Suprapubic skin (tissue), 3 donors: ENCODE measurements around the gene MRPS34.

ENCODE experiments used
- POLR2A ChIP-seq, 2 donors: fragments of 450-650 bp; IDR thresholded peaks; one replicate each; pipeline ENCODE4 v1.6.1; 2017; ENCODE audit warnings: antibody characterized with exemption in 2 of 2, mild to moderate bottlenecking in 2 of 2, moderate library complexity in 2 of 2
- TF ChIP-seq, protein P1 (sequence below), 2 donors: fragments of 200-600 bp in 1 of 2; fragments of 450-650 bp in 1 of 2; sonication (generic) in 1 of 2; IDR thresholded peaks; one replicate each; pipeline ENCODE4 v1.5.1; 2016 to 2019; ENCODE audit warnings: antibody characterized with exemption in 2 of 2, mild to moderate bottlenecking in 1 of 2, moderate library complexity in 1 of 2

DNA sequence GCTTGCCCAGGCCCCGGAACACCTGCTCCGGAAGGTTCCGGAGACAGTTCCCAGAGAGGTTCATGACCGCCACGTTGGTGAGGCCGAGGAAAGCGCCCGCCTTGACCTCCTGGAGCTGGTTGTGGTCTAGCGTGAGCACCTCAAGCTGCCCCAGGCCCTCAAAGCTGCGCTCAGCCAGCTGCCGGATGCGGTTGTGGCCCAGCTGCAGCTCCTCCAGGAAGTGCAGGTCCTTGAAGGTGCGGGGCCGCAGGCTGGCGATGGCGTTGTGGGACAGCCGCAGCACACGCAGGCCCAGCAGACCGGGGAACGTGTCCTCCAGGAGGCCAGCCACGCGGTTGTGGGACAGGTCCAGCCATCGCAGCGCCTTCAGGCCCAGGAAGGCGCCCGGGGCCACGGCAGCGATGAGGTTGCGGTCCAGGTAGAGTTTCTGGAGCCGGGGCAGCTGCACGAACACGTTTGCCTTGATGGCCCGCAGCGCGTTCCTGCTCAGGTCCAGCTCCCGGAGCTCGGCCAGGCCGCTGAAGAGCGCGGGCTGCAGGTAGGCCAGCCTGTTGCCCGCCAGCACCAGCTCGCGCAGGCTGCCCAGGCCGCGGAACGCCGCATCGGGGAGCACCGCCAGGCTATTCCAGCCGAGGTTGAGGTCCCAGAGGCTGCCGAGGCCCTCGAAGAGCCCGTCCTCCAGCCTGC, 18.5 kb upstream of the MRPS34 start:
- TF ChIP-seq, protein P1, sequence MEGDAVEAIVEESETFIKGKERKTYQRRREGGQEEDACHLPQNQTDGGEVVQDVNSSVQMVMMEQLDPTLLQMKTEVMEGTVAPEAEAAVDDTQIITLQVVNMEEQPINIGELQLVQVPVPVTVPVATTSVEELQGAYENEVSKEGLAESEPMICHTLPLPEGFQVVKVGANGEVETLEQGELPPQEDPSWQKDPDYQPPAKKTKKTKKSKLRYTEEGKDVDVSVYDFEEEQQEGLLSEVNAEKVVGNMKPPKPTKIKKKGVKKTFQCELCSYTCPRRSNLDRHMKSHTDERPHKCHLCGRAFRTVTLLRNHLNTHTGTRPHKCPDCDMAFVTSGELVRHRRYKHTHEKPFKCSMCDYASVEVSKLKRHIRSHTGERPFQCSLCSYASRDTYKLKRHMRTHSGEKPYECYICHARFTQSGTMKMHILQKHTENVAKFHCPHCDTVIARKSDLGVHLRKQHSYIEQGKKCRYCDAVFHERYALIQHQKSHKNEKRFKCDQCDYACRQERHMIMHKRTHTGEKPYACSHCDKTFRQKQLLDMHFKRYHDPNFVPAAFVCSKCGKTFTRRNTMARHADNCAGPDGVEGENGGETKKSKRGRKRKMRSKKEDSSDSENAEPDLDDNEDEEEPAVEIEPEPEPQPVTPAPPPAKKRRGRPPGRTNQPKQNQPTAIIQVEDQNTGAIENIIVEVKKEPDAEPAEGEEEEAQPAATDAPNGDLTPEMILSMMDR (IDR thresholded peaks at IDR 0.05), result no peak
- TF ChIP-seq POLR2A (IDR thresholded peaks at IDR 0.05), result no peak
